Vagina (tissue), 2 donors: ENCODE measurements around the gene COLGALT1.

Experiments
- POLR2A ChIP-seq, 2 donors: fragments of 450-650 bp; IDR thresholded peaks; one replicate each; pipeline ENCODE4 v1.6.1; 2017; ENCODE audit warnings: antibody characterized with exemption in 2 of 2, mild to moderate bottlenecking in 2 of 2, moderate library complexity in 2 of 2
- POLR2AphosphoS5 ChIP-seq, 2 donors: sonication (generic); formaldehyde crosslinking; IDR thresholded peaks; one replicate each; pipeline ENCODE4 v1.9.0; 2017; ENCODE audit warnings: antibody characterized with exemption in 2 of 2, mild to moderate bottlenecking in 2 of 2, low read depth in 1 of 2; ENCODE audit not compliant: insufficient read depth in 1 of 2
- TF ChIP-seq, protein P1 (sequence below), 3 experiments: fragments of 450-650 bp in 2 of 3; fragments of 200-600 bp in 1 of 3; sonication (generic) in 1 of 3; IDR thresholded peaks; one replicate each; pipeline ENCODE4 v1.5.1; 2017 to 2019; ENCODE audit warnings: antibody characterized with exemption in 3 of 3, mild to moderate bottlenecking in 2 of 3, moderate library complexity in 2 of 3

DNA sequence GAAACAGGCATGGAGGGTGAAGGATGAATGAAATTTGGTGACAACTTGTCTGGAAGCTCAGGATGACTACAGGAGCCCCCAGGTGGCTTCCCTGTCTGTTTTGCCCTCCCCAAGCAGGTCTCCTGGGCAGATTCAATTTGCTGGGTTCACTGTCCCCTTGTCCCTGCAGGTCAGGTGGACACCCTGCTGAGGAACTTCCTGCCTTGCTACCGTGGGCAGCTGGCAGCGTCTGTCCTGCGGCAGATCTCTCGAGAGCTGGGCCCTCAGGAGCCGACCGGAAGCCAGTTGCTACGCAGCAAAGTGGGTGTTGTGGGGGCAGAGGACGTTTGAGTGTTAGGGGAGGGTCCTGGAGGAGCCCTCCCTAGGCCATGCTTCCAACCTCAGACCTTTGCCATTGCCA, 24.9 kb upstream of the COLGALT1 start:
- TF ChIP-seq, protein P1, sequence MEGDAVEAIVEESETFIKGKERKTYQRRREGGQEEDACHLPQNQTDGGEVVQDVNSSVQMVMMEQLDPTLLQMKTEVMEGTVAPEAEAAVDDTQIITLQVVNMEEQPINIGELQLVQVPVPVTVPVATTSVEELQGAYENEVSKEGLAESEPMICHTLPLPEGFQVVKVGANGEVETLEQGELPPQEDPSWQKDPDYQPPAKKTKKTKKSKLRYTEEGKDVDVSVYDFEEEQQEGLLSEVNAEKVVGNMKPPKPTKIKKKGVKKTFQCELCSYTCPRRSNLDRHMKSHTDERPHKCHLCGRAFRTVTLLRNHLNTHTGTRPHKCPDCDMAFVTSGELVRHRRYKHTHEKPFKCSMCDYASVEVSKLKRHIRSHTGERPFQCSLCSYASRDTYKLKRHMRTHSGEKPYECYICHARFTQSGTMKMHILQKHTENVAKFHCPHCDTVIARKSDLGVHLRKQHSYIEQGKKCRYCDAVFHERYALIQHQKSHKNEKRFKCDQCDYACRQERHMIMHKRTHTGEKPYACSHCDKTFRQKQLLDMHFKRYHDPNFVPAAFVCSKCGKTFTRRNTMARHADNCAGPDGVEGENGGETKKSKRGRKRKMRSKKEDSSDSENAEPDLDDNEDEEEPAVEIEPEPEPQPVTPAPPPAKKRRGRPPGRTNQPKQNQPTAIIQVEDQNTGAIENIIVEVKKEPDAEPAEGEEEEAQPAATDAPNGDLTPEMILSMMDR (IDR thresholded peaks at IDR 0.05) = no peak
- TF ChIP-seq POLR2AphosphoS5 (IDR thresholded peaks at IDR 0.05; ENCODE audit: insufficient read depth in 1 of 2, low read depth in 1 of 2) (no peak), POLR2A (IDR thresholded peaks at IDR 0.05) (no peak)
